HG03064 (cell line): ENCODE data around the gene ZCCHC7.

Experiments
- ATAC-seq: cut with Tn5 transposase; IDR thresholded peaks from one replicate; pipeline ENCODE4 v1.9.1; 2021; ENCODE audit warnings: low read depth; ENCODE audit not compliant: unreplicated experiment

Gene ZCCHC7

GRCh38 chr9:37243588-37244345 is 123.4 kb downstream of the ZCCHC7 start:
- ATAC-seq = no peak

GRCh38 chr9:37246826-37247225 is 126.5 kb downstream of the ZCCHC7 start:
- no peak for ATAC-seq

GRCh38 chr9:37248651-37249163 is 128.3 kb downstream of the ZCCHC7 start:
- no peak for ATAC-seq

- ATAC-seq = peak; percentile 79
Measured at GRCh38 chr9:37251452-37251851, 131.1 kb downstream of the ZCCHC7 start.

- no peak for ATAC-seq
Measured at GRCh38 chr9:37253377-37253937, 133.1 kb downstream of the ZCCHC7 start.

- ATAC-seq = no peak
Measured at GRCh38 chr9:37255187-37255586, 134.8 kb downstream of the ZCCHC7 start.

- ATAC-seq = no peak
Measured at GRCh38 chr9:37255944-37256862, 135.8 kb downstream of the ZCCHC7 start.

- no peak for ATAC-seq
Measured at GRCh38 chr9:37259951-37260350, 139.6 kb downstream of the ZCCHC7 start.

- ATAC-seq = no peak
Measured at GRCh38 chr9:37262410-37262809, 142.0 kb downstream of the ZCCHC7 start.

GRCh38 chr9:37264539-37264938 is 144.2 kb downstream of the ZCCHC7 start:
- no peak for ATAC-seq

- no peak for ATAC-seq
Measured at GRCh38 chr9:37266630-37267029, 146.3 kb downstream of the ZCCHC7 start.

- no peak for ATAC-seq
Measured at GRCh38 chr9:37269221-37269620, 148.8 kb downstream of the ZCCHC7 start.

GRCh38 chr9:37271679-37272078 is 151.3 kb downstream of the ZCCHC7 start:
- ATAC-seq = no peak

- no peak for ATAC-seq
Measured at GRCh38 chr9:37273595-37273994, 153.2 kb downstream of the ZCCHC7 start.

- ATAC-seq = no peak
Measured at GRCh38 chr9:37281541-37281940, 161.2 kb downstream of the ZCCHC7 start.

- no peak for ATAC-seq
Measured at GRCh38 chr9:37283730-37284325, 163.5 kb downstream of the ZCCHC7 start.

GRCh38 chr9:37284636-37285035 is 164.3 kb downstream of the ZCCHC7 start:
- no peak for ATAC-seq

- no peak for ATAC-seq
Measured at GRCh38 chr9:37286530-37287175, 166.3 kb downstream of the ZCCHC7 start.

GRCh38 chr9:37287317-37287716 is 166.9 kb downstream of the ZCCHC7 start:
- ATAC-seq = no peak

- ATAC-seq = no peak
Measured at GRCh38 chr9:37289631-37290030, 169.3 kb downstream of the ZCCHC7 start.
